Thyroid gland (tissue), 4 donors: ENCODE data around the gene LTA4H.

ENCODE experiments used
- POLR2A ChIP-seq, 2 donors: fragments of 450-650 bp; IDR thresholded peaks; one replicate each; pipeline ENCODE4 v1.6.1; 2017; ENCODE audit warnings: antibody characterized with exemption in 2 of 2, mild to moderate bottlenecking in 2 of 2, moderate library complexity in 1 of 2
- TF ChIP-seq, protein P1 (sequence below), 6 experiments: fragments of 200-600 bp in 3 of 6; fragments of 450-650 bp in 3 of 6; sonication (generic) in 3 of 6; IDR thresholded peaks; one replicate each; pipeline ENCODE4 v1.5.1; 2016 to 2019; ENCODE audit warnings: antibody characterized with exemption in 6 of 6, mild to moderate bottlenecking in 2 of 6, inconsistent platforms in 1 of 6, moderate library complexity in 1 of 6

DNA sequence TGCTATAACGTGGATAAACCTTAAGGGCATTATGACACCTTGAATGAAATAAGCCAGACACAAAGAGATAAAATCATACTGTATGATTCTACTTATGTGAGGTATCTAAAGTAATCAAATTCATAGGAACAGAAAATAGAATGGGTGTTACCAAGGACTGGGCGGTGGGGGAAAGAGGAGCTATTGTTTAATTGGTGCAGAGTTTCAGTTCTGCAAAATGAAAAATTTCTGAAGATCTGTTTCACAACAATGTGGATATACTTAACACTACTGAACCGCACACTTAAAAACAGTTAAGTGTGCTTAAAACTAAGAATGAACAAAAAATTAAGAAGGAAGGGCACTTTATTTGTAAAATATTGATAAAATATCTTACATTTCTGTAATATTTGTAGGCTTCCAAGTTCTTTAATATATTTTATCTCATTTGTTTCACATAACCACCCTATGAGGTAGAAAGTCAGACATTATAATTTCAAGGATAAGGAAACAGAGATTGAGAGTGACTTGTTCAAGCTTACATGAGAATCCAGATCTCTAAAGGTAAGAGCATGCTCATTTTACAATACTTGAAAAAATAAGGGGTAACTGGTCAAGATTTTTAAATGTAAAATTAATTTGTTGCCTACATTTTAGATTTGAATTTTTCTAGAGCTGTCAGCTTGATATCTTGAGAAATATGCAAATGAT, 14.9 kb downstream of the LTA4H start:
- TF ChIP-seq, protein P1, sequence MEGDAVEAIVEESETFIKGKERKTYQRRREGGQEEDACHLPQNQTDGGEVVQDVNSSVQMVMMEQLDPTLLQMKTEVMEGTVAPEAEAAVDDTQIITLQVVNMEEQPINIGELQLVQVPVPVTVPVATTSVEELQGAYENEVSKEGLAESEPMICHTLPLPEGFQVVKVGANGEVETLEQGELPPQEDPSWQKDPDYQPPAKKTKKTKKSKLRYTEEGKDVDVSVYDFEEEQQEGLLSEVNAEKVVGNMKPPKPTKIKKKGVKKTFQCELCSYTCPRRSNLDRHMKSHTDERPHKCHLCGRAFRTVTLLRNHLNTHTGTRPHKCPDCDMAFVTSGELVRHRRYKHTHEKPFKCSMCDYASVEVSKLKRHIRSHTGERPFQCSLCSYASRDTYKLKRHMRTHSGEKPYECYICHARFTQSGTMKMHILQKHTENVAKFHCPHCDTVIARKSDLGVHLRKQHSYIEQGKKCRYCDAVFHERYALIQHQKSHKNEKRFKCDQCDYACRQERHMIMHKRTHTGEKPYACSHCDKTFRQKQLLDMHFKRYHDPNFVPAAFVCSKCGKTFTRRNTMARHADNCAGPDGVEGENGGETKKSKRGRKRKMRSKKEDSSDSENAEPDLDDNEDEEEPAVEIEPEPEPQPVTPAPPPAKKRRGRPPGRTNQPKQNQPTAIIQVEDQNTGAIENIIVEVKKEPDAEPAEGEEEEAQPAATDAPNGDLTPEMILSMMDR (IDR thresholded peaks at IDR 0.05) = no peak
- no peak for TF ChIP-seq POLR2A (IDR thresholded peaks at IDR 0.05)
